ENCODE results near the gene PRSS27. TPM values are rescaled to one million over a fixed set of nuclear protein-coding genes. Genes with fewer than 3 reads are reported as not detected.
A peak's percentile ranks its signal among the peaks of the same experiment; 100 is the strongest.

PRSS27 gene
- total RNA-seq, 1 donor from 2014 or later, result 0.11 TPM

- Histone ChIP-seq H3K27ac (replicated peaks) (peak overlapping the region; percentile 85), H3K27me3 (ENCODE audit: low read depth) (peaks cover 15% of the 10 kb centered on the region), H3K36me3 (no peaks in the 10 kb centered on the region), H3K9me3 (replicated peaks) (no peaks in the 10 kb centered on the region), H3K4me3 (peak overlapping the region; percentile 74), H3K4me1 (peaks cover 29% of the 10 kb centered on the region)
- peak; percentile 79 for DNase-seq
- peak; percentile 89 for TF ChIP-seq CTCF (IDR thresholded peaks at IDR 0.05; ENCODE audit: borderline replicate concordance)
- intact Hi-C loops (cut with micrococcal nuclease), result no loop called here
Observed at GRCh38 chr16:2720719-2721633, 952 bp upstream of the PRSS27 start.

DNA sequence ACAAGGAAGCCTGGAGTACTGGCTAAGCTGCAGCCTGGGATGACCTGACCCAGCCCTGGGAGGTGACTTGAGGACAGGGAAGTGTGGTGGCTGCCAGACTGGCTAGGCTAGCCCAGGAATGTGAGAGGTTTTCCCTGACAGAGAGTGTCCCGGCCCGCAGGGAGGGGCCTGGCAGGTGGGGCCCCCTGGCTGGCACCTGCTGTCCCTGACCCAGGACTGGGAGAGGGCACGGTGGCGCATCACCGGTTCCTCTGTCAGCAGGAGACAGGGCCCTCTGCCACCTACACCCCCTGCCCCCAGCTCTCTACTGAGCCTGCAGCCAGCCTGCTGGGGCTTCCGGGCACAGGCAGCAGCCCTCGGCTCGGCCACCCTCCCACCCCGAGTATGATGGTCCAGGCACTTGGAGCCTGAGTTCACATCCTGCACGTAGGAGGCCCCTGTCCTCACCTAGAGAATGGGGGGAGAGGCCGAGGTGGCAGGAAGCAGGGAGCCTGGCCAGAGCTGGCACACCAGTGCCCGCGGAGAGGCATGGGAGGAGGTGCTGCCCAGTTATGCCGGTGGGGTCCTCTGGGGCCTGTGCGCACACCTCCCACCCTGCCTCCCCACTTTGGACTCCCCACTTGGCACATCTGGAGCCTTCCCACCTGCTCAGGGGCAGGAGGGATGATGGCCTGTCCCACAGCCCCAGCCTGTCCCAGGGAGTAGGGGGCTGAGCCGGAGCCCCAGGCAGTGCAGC lies 528 bp downstream of the PRSS27 start:
- peaks cover 37% of the 10 kb centered on the region for H3K4me1 ChIP-seq
- peak; percentile 33 for DNase-seq
- intact Hi-C loops (cut with micrococcal nuclease), result no loop called here
- no peak for TF ChIP-seq CTCF (IDR thresholded peaks at IDR 0.05; ENCODE audit: borderline replicate concordance)
- H3K27me3 ChIP-seq (ENCODE audit: low read depth), result peaks cover 7% of the 10 kb centered on the region
- no peak overlapping the region for H3K4me3 ChIP-seq
- no peaks in the 10 kb centered on the region for H3K9me3 ChIP-seq (replicated peaks)
- no peaks in the 10 kb centered on the region for H3K36me3 ChIP-seq
- no peak overlapping the region for H3K27ac ChIP-seq (replicated peaks)

DNA sequence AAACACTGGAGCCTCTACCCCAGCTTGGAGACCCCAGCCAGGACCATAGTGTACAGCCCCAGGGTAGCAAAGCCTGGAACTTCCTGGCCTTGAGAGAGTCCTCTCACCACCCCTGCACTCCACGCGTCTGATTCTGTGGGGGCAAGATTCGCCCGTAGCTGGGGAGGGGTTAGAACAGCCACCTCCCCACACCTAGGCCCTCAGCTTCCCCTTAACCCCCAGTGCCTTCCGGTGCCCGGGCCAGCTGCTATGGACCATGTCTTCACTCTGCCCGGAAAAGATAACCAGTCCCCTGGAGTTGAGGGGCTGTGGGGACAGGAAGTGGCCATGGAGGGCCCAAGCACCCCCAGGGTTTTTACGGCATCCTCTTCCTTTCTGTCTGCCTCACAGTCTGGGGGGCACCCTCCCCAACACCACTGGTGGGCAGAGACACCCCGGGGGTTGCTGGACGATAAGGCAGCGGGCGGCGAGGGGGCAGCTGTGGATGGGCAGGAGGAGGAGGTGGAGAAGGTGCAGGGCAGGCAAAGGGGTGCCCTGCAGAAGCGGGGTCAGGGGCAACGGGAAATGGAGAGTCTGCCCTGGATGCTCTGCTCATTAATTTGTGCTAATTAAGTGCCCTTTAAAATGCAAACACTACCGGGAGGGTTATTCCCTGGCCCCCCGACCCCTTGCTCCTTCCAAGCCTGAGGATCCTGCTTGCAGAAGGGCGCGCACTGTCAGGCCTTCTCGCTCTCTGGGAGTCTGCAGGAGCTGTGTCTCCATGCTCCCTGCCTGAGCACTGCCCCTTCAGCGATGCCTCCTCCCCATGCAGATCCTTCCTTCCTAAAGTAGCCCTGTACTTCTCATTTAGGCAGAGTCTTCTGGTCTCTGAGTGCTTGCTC lies 2.4 kb downstream of the PRSS27 start:
- intact Hi-C loops (cut with micrococcal nuclease), result no loop called here
- H3K27ac ChIP-seq (replicated peaks), result no peak overlapping the region
- no peak for DNase-seq
- no peaks in the 10 kb centered on the region for H3K36me3 ChIP-seq
- H3K9me3 ChIP-seq (replicated peaks), result no peaks in the 10 kb centered on the region
- H3K4me3 ChIP-seq, result no peak overlapping the region
- H3K27me3 ChIP-seq (ENCODE audit: low read depth), result no peaks in the 10 kb centered on the region
- peaks cover 37% of the 10 kb centered on the region for H3K4me1 ChIP-seq
- no peak for TF ChIP-seq CTCF (IDR thresholded peaks at IDR 0.05; ENCODE audit: borderline replicate concordance)

DNA sequence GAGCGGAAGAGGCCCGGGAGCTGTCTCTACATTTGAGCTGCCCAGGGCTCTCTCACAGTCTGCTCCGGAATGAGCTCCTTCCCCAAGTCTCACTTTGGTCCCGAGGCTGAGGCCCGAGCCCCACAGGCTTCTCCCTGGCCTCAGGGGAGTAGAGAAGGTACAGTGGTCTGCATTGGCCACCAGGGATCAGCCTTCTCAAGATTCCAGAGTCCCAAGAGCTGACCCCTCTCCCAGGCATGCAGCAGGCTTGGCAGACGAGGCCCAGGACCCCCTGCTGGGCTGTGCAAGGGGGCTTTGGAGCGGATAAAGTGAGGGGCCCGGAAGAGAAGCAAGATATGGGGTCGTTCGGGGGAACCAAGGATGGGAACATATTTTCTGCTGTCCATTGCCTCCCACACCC lies 3.1 kb downstream of the PRSS27 start:
- TF ChIP-seq CTCF (IDR thresholded peaks at IDR 0.05; ENCODE audit: borderline replicate concordance), result no peak
- Histone ChIP-seq H3K27ac (replicated peaks) (no peak overlapping the region), H3K36me3 (no peaks in the 10 kb centered on the region), H3K27me3 (ENCODE audit: low read depth) (no peaks in the 10 kb centered on the region), H3K4me3 (no peak overlapping the region), H3K4me1 (peaks cover 37% of the 10 kb centered on the region), H3K9me3 (replicated peaks) (no peaks in the 10 kb centered on the region)
- DNase-seq, result no peak
- intact Hi-C loops (cut with micrococcal nuclease), result no loop called here
